K562 (cell line): ENCODE measurements around the gene GRIK2. TPM values are rescaled to one million over a fixed set of nuclear protein-coding genes. Genes with fewer than 3 reads are reported as not detected.

Source experiments
- ATAC-seq: fragments of 200-7000 bp; cut with Tn5 transposase; 3 replicates; pipeline ENCODE4 v1.9.1; 2020; ENCODE audit warnings: moderate library complexity
- BruUV-seq: library from RNA; stranded (reverse); fragments of 400-500 nt; replicated peaks from 2 replicates; lab custom pipeline; 2021; lab: Mats Ljungman, UMichigan
- CTCF ChIA-PET: fragments of 300-600 bp; formaldehyde crosslinking; extraction: SDS; loops from one replicate; lab custom pipeline; 2021; ENCODE audit warnings: low intra/inter-chr PET ratio; lab: Yijun Ruan, JAX
- POLR2A ChIA-PET: fragments of 300-600, 350-650 bp; sonication (Branson Sonifier 250); formaldehyde crosslinking; extraction: SDS; loops from one replicate; lab custom pipeline; 2021; ENCODE audit warnings: antibody characterized with exemption, inconsistent platforms; lab: Yijun Ruan, JAX
- DNase-seq, 4 experiments: peaks; one replicate each; pipeline versions ENCODE4 v3.0.0 to v3.0.0-alpha.2; 2011 to 2018; ENCODE audit warnings: low spot score in 3 of 4, mixed read lengths in 3 of 4; ENCODE audit errors: extremely low read depth in 1 of 4
- FAIRE-seq: peaks from 2 replicates; lab custom pipeline; 2011; peaks lifted over from hg19 to GRCh38; lab: Jason Lieb, UNC
- H2AFZ ChIP-seq: 2 replicates; pipeline ENCODE4 v1.6.0; 2011; ENCODE audit warnings: low read depth, low read length, control low read depth, inconsistent platforms
- H3K27ac ChIP-seq: fragments of 200-600 bp; 3 replicates; pipeline ENCODE4 v1.8.0; 2011; ENCODE audit warnings: low read depth, mild to moderate bottlenecking, control low read depth, inconsistent platforms, low read length, moderate library complexity, mixed read lengths; ENCODE audit errors: extremely low read depth
- H3K27me3 ChIP-seq, 2 experiments: fragments of 300-600 bp in 1 of 2; 2 replicates in 1 of 2; 3 replicates in 1 of 2; pipeline versions ENCODE4 v1.6.0 to v1.8.0; 2011; ENCODE audit warnings: inconsistent platforms in 2 of 2, low read length in 2 of 2, mild to moderate bottlenecking in 1 of 2, mixed read lengths in 1 of 2, moderate library complexity in 1 of 2; ENCODE audit not compliant: control insufficient read depth in 2 of 2, insufficient read depth in 2 of 2
- H3K36me3 ChIP-seq: fragments of 300-600 bp; 3 replicates; pipeline ENCODE4 v1.8.0; 2011; ENCODE audit warnings: mild to moderate bottlenecking, low read length, inconsistent platforms; ENCODE audit not compliant: control insufficient read depth, insufficient read depth
- H3K4me1 ChIP-seq, 2 experiments: fragments of 200-600 bp in 1 of 2; replicated peaks in 1 of 2; 2 replicates in 1 of 2; 3 replicates in 1 of 2; pipeline versions ENCODE4 v1.5.1 to v1.8.0; 2011; ENCODE audit warnings: inconsistent platforms in 2 of 2, low read length in 2 of 2, mild to moderate bottlenecking in 1 of 2, mixed read lengths in 1 of 2, moderate library complexity in 1 of 2; ENCODE audit not compliant: control insufficient read depth in 2 of 2, insufficient read depth in 2 of 2
- H3K4me2 ChIP-seq: 2 replicates; pipeline ENCODE4 v1.6.1; 2011; ENCODE audit warnings: low read length, control low read depth, inconsistent platforms, mixed read lengths; ENCODE audit not compliant: insufficient read depth
- H3K4me3 ChIP-seq: fragments of 200-600 bp; sonication (generic), shearing (Covaris generic); 2 replicates; pipeline ENCODE4 v1.5.1; 2016; ENCODE audit warnings: control low read depth, inconsistent platforms
- H3K79me2 ChIP-seq: fragments of 200-600 bp; 3 replicates; pipeline ENCODE4 v1.8.0; 2011; ENCODE audit warnings: low read length, inconsistent platforms; ENCODE audit not compliant: control insufficient read depth, insufficient read depth
- H3K9ac ChIP-seq, 2 experiments: 2 replicates each; pipeline versions ENCODE4 v1.6.0 to v1.6.1; 2011; ENCODE audit warnings: low read depth in 2 of 2, low read length in 2 of 2, control low read depth in 1 of 2, inconsistent platforms in 1 of 2, mild to moderate bottlenecking in 1 of 2, mixed read lengths in 1 of 2; ENCODE audit not compliant: insufficient read depth in 1 of 2
- H3K9me1 ChIP-seq: one replicate; pipeline ENCODE4 v1.6.0; 2011; ENCODE audit warnings: inconsistent platforms, mild to moderate bottlenecking, low read length, moderate library complexity; ENCODE audit not compliant: control insufficient read depth, insufficient read depth
- H3K9me3 ChIP-seq: replicated peaks from 2 replicates; pipeline ENCODE4 v1.5.1; 2011; ENCODE audit warnings: low read depth, low read length, inconsistent platforms; ENCODE audit not compliant: control insufficient read depth, insufficient read depth
- H4K20me1 ChIP-seq: replicated peaks from 2 replicates; pipeline ENCODE4 v1.6.1; 2011; ENCODE audit warnings: low read length, inconsistent platforms, mixed read lengths; ENCODE audit not compliant: control insufficient read depth, insufficient read depth
- ELF4 ChIP-seq: fragments of 450-650 bp; formaldehyde crosslinking; IDR thresholded peaks from 2 replicates; pipeline ENCODE4 v1.4.0; 2022; ENCODE audit warnings: missing genetic modification characterization
- FUS ChIP-seq: fragments of 200-400 bp; formaldehyde crosslinking; optimal IDR thresholded peaks from 2 replicates; pipeline ENCODE3; 2017; ENCODE audit warnings: low read depth, low read length
- L3MBTL2 ChIP-seq: fragments of 450-650 bp; IDR thresholded peaks from 2 replicates; pipeline ENCODE4 v1.6.1; 2016; ENCODE audit warnings: mild to moderate bottlenecking, moderate library complexity
- MYC ChIP-seq, 2 experiments: fragments of 250-450 bp in 1 of 2; sonication (Bioruptor Pico) in 1 of 2; IDR thresholded peaks; 2 replicates each; pipeline versions ENCODE4 v1.5.1 to v1.6.1; 2012 to 2021; ENCODE audit warnings: low read depth in 2 of 2, borderline replicate concordance in 1 of 2, improper control_type of control experiment in 1 of 2, low read length in 1 of 2, mild to moderate bottlenecking in 1 of 2, moderate library complexity in 1 of 2
- NFATC3 ChIP-seq: fragments of 450-650 bp; IDR thresholded peaks from 2 replicates; pipeline ENCODE4 v1.6.1; 2017; ENCODE audit warnings: mild to moderate bottlenecking
- OTX1 ChIP-seq: fragments of 450-650 bp; formaldehyde crosslinking; IDR thresholded peaks from 2 replicates; pipeline ENCODE4 v1.4.0; 2022; ENCODE audit warnings: mild to moderate bottlenecking
- POLR2G ChIP-seq: fragments of 200-400 bp; formaldehyde crosslinking; IDR thresholded peaks from 2 replicates; pipeline ENCODE4 v1.6.1; 2017; ENCODE audit warnings: low read depth, mild to moderate bottlenecking, antibody characterized with exemption, low read length, moderate library complexity
- RFX5 ChIP-seq: IDR thresholded peaks from 2 replicates; pipeline ENCODE4 v1.6.1; 2011; ENCODE audit warnings: low read depth, mild to moderate bottlenecking, improper control_type of control experiment, low read length
- STAT5B ChIP-seq: fragments of 250-450 bp; sonication (Bioruptor Pico); IDR thresholded peaks from 2 replicates; pipeline ENCODE4 v1.8.0; 2021; ENCODE audit warnings: mild to moderate bottlenecking, inconsistent platforms
- ZBTB1 ChIP-seq: sonication (generic); formaldehyde crosslinking; IDR thresholded peaks from 2 replicates; pipeline ENCODE4 v1.8.1; 2023; ENCODE audit warnings: missing genetic modification reagents, low read depth, mild to moderate bottlenecking, borderline replicate concordance
- ZNF224 ChIP-seq: sonication (generic); formaldehyde crosslinking; IDR thresholded peaks from 2 replicates; pipeline ENCODE4 v1.8.0; 2022; ENCODE audit warnings: mild to moderate bottlenecking, missing genetic modification reagents
- ZNF274 ChIP-seq: IDR thresholded peaks from 2 replicates; pipeline ENCODE4 v1.6.1; 2011; ENCODE audit warnings: low read depth, mild to moderate bottlenecking, low read length, moderate library complexity, borderline replicate concordance
- ZNF511 ChIP-seq: sonication (generic); formaldehyde crosslinking; IDR thresholded peaks from 2 replicates; pipeline ENCODE4 v1.8.0; 2022; ENCODE audit warnings: mild to moderate bottlenecking, missing genetic modification reagents
- WGBS: fragments of 100-300 bp; shearing (Covaris generic); methylation state at CpG from one replicate; pipeline ENCODE4 v1.1.6; 2016; ENCODE audit warnings: low coverage, mixed read lengths; ENCODE audit not compliant: insufficient coverage; ENCODE audit errors: missing lambda C conversion rate; 5-methylcytosine and 5-hydroxymethylcytosine counted together
- in situ Hi-C: fragments of 300-500 bp; cut with MboI; formaldehyde crosslinking; loops from 4 replicates; pipeline ENCODE4 v1.15.0; 2018; ENCODE audit warnings: inconsistent platforms, mixed read lengths
- intact Hi-C: fragments of 100-400 bp; cut with micrococcal nuclease; formaldehyde crosslinking; loops from 2 replicates; pipeline ENCODE4 v1.14.2; 2022
- polyA plus RNA-seq, 8 experiments: library from polyadenylated mRNA; depleted of rRNA in 4 of 8; stranded (reverse) in 5 of 8; unstranded in 3 of 8; fragments of >200 nt; fragmentation: Nextera tagmentation in 2 of 8; fragmentation: Illumina TruSeq in 1 of 8; extraction: Ambion mirVana in 2 of 8; extraction: Trizol in 1 of 8; gene quantifications; 2 replicates each; pipeline versions ENCODE4 v1.2.1 to v1.2.3, GENCODE V29; 2011 to 2014; ENCODE audit warnings: inconsistent platforms in 1 of 8, missing spikeins in 1 of 8
- total RNA-seq, 7 experiments: library from RNA; depleted of rRNA in 6 of 7; stranded (reverse); fragments of >200 nt in 6 of 7; fragmentation: Illumina TruSeq in 2 of 7; extraction: Trizol in 2 of 7; gene quantifications; 2 replicates each; pipeline versions ENCODE4 v1.2.1 to v1.2.3, GENCODE V29; 2011 to 2021; ENCODE audit warnings: low replicate concordance in 1 of 7
- TF ChIP-seq, protein P1 (sequence below): fragments of 200-800 bp; sonication (Bioruptor generic); IDR thresholded peaks from 2 replicates; pipeline ENCODE4 v1.6.1; 2017; ENCODE audit warnings: missing genetic modification characterization, missing compliant biosample characterization
- TF ChIP-seq, protein P2 (sequence below): sonication (generic); formaldehyde crosslinking; IDR thresholded peaks from 2 replicates; pipeline ENCODE4 v1.9.0; 2022; ENCODE audit warnings: mild to moderate bottlenecking, missing genetic modification reagents

Gene GRIK2
- total and polyA plus RNA-seq, 9 of the 15 experiments (the other 6 are each of a cell fraction or from before 2014, with no cell fraction given) = not detected

DNA sequence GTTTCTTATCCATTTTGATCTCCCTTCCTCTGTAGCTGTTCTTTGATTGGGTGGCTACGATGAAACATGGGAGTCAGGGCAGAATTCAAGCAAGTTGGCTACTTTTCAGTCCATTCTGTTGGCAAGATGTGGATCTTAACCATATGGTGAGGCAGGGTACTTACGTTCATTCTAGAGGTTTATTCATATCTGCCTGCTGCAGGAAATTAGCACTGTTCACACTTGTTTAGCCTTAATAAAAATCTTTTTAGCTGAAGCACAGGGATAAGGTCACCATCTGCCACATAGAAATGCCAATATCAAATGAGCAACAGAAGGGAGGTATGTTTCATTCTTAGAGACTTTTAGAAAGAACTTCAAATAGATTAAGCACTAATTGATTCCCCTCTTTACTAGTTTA, 83.9 kb downstream of the GRIK2 start:
- BruUV-seq = no TSS peak
- H3K27ac ChIP-seq = no peak overlapping the region
- no peak for DNase-seq
- intact Hi-C loops = no loop called here
- no peak for TF ChIP-seq L3MBTL2
- no peaks in the 10 kb centered on the region for H3K36me3 ChIP-seq
- 3% methylated on average over 2 of the region's 2 CpGs for WGBS
- no peaks in the 10 kb centered on the region; the same call in 1 of the 2 replicates for H3K9me3 ChIP-seq
- H2AFZ ChIP-seq = no peak overlapping the region
- no peaks in the 10 kb centered on the region for H3K4me1 ChIP-seq
- POLR2A ChIA-PET = no interaction called here
- FAIRE-seq = no peak
- H3K9me1 ChIP-seq = no peaks in the 10 kb centered on the region
- no peaks in the 10 kb centered on the region for H3K27me3 ChIP-seq
- no peak for ATAC-seq
- no peak overlapping the region for H3K9ac ChIP-seq
- in situ Hi-C loops = no loop called here
- no peaks in the 10 kb centered on the region for H3K79me2 ChIP-seq
- no peaks in the 10 kb centered on the region for H4K20me1 ChIP-seq
- CTCF ChIA-PET = no interaction called here
- no peak overlapping the region for H3K4me2 ChIP-seq
- no peak overlapping the region for H3K4me3 ChIP-seq

DNA sequence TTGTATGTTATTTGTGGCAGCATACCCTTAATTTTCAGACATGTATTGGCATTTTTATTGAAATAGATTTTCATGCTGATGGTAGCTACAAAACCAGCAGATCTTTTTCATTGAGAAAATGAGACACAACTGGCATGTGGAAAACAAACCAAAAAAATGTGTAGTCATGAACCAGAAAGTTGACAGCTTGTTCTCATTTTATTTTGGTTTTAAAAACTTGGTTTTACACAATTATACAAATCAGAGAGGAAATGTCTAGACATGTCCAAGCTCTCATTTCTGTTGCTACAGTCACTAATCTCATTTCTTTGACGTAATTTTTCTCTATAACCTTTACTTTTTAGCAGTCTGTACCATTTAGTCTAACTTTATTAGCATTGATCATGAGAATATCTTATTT, 85.4 kb downstream of the GRIK2 start:
- no peak overlapping the region for H3K9ac ChIP-seq
- in situ Hi-C loops (no loop called here), intact Hi-C loops (no loop called here)
- ChIA-PET CTCF (no interaction called here), POLR2A (no interaction called here)
- no peaks in the 10 kb centered on the region for H3K4me1 ChIP-seq
- no peaks in the 10 kb centered on the region for H4K20me1 ChIP-seq
- no peak for ATAC-seq
- no peaks in the 10 kb centered on the region for H3K27me3 ChIP-seq
- no TSS peak for BruUV-seq
- no peak for FAIRE-seq
- 0% methylated on average over 1 of the region's 1 CpG for WGBS
- H3K36me3 ChIP-seq = no peaks in the 10 kb centered on the region
- DNase-seq = no peak
- H3K9me3 ChIP-seq = no peaks in the 10 kb centered on the region
- H3K79me2 ChIP-seq = no peaks in the 10 kb centered on the region
- no peaks in the 10 kb centered on the region for H3K9me1 ChIP-seq
- H3K27ac ChIP-seq = no peak overlapping the region
- no peak overlapping the region for H3K4me2 ChIP-seq
- no peak overlapping the region for H2AFZ ChIP-seq
- H3K4me3 ChIP-seq = no peak overlapping the region
- TF ChIP-seq ZBTB1 (CRISPR knock-in tag) = no peak
- no peak for TF ChIP-seq ZNF274
- TF ChIP-seq POLR2G = no peak
- TF ChIP-seq, protein P1, sequence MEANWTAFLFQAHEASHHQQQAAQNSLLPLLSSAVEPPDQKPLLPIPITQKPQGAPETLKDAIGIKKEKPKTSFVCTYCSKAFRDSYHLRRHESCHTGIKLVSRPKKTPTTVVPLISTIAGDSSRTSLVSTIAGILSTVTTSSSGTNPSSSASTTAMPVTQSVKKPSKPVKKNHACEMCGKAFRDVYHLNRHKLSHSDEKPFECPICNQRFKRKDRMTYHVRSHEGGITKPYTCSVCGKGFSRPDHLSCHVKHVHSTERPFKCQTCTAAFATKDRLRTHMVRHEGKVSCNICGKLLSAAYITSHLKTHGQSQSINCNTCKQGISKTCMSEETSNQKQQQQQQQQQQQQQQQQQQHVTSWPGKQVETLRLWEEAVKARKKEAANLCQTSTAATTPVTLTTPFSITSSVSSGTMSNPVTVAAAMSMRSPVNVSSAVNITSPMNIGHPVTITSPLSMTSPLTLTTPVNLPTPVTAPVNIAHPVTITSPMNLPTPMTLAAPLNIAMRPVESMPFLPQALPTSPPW (CRISPR knock-in tag) = no peak
- TF ChIP-seq ZNF224 (CRISPR knock-in tag) = no peak
- no peak for TF ChIP-seq STAT5B (CRISPR knock-in tag)
- TF ChIP-seq FUS = no peak
- TF ChIP-seq OTX1 = no peak
- no peak for TF ChIP-seq RFX5
- TF ChIP-seq MYC (IDR thresholded peaks at IDR 0.05; ENCODE audit: low read depth, low read length) = no peak
- TF ChIP-seq MYC (CRISPR knock-in tag; IDR thresholded peaks at IDR 0.05; ENCODE audit: borderline replicate concordance, low read depth) = no peak
- TF ChIP-seq ELF4 (CRISPR knock-in tag) = no peak
- TF ChIP-seq, protein P2, sequence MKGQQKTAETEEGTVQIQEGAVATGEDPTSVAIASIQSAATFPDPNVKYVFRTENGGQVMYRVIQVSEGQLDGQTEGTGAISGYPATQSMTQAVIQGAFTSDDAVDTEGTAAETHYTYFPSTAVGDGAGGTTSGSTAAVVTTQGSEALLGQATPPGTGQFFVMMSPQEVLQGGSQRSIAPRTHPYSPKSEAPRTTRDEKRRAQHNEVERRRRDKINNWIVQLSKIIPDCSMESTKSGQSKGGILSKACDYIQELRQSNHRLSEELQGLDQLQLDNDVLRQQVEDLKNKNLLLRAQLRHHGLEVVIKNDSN (CRISPR knock-in tag) = no peak
- no peak for TF ChIP-seq NFATC3
- no peak for TF ChIP-seq ZNF511
